ENCODE results near the gene PXDC1. TPM values are rescaled to one million over a fixed set of nuclear protein-coding genes. Genes with fewer than 3 reads are reported as not detected.

The PXDC1 gene
- total RNA-seq, 1 donor: 144 TPM

- Histone ChIP-seq H4K20me1 (ENCODE audit: insufficient read depth, low read length) (no peaks in the 10 kb centered on the region), H3K36me3 (ENCODE audit: insufficient read depth, low read length) (no peaks in the 10 kb centered on the region), H2AFZ (ENCODE audit: low read length) (no peak overlapping the region), H3K27ac (ENCODE audit: low read depth, low read length) (no peak overlapping the region), H3K9me3 (ENCODE audit: low read depth, low read length) (no peaks in the 10 kb centered on the region), H3K79me2 (ENCODE audit: insufficient read depth, low read length) (no peaks in the 10 kb centered on the region), H3K4me2 (ENCODE audit: insufficient read depth, low read length) (no peak overlapping the region), H3K4me3 (ENCODE audit: insufficient read depth, low read length) (no peak overlapping the region), H3K27me3 (ENCODE audit: insufficient read depth, low read length) (no peaks in the 10 kb centered on the region), H3K4me1 (ENCODE audit: insufficient read depth, low read length) (peaks cover 7% of the 10 kb centered on the region)
- no peak for TF ChIP-seq CTCF (IDR thresholded peaks at IDR 0.05; ENCODE audit: extremely low read depth, low read depth, low read length)
- no peak for DNase-seq (ENCODE audit: insufficient read length, low spot score, missing footprints)
Observed at GRCh38 chr6:3789896-3790558, 38.5 kb upstream of the PXDC1 start.

GRCh38 chr6:3789018-3789895, 37.7 kb upstream of the PXDC1 start:
- no peaks in the 10 kb centered on the region for H3K79me2 ChIP-seq (ENCODE audit: insufficient read depth, low read length)
- H3K4me3 ChIP-seq (ENCODE audit: insufficient read depth, low read length): no peak overlapping the region
- DNase-seq (ENCODE audit: insufficient read length, low spot score, missing footprints): no peak
- peaks cover 7% of the 10 kb centered on the region for H3K4me1 ChIP-seq (ENCODE audit: insufficient read depth, low read length)
- no peaks in the 10 kb centered on the region for H3K9me3 ChIP-seq (ENCODE audit: low read depth, low read length)
- no peaks in the 10 kb centered on the region for H3K27me3 ChIP-seq (ENCODE audit: insufficient read depth, low read length)
- H2AFZ ChIP-seq (ENCODE audit: low read length): no peak overlapping the region
- H3K36me3 ChIP-seq (ENCODE audit: insufficient read depth, low read length): no peaks in the 10 kb centered on the region
- H4K20me1 ChIP-seq (ENCODE audit: insufficient read depth, low read length): no peaks in the 10 kb centered on the region
- TF ChIP-seq CTCF (IDR thresholded peaks at IDR 0.05; ENCODE audit: extremely low read depth, low read depth, low read length): no peak
- no peak overlapping the region for H3K27ac ChIP-seq (ENCODE audit: low read depth, low read length)
- no peak overlapping the region for H3K4me2 ChIP-seq (ENCODE audit: insufficient read depth, low read length)

- Histone ChIP-seq H3K27ac (ENCODE audit: low read depth, low read length) (no peak overlapping the region), H3K27me3 (ENCODE audit: insufficient read depth, low read length) (no peaks in the 10 kb centered on the region), H2AFZ (ENCODE audit: low read length) (no peak overlapping the region), H3K4me3 (ENCODE audit: insufficient read depth, low read length) (no peak overlapping the region), H3K36me3 (ENCODE audit: insufficient read depth, low read length) (no peaks in the 10 kb centered on the region), H3K4me1 (ENCODE audit: insufficient read depth, low read length) (peaks cover 7% of the 10 kb centered on the region), H3K4me2 (ENCODE audit: insufficient read depth, low read length) (no peak overlapping the region), H3K79me2 (ENCODE audit: insufficient read depth, low read length) (no peaks in the 10 kb centered on the region), H4K20me1 (ENCODE audit: insufficient read depth, low read length) (no peaks in the 10 kb centered on the region), H3K9me3 (ENCODE audit: low read depth, low read length) (no peaks in the 10 kb centered on the region)
- TF ChIP-seq CTCF (IDR thresholded peaks at IDR 0.05; ENCODE audit: extremely low read depth, low read depth, low read length): no peak
- DNase-seq (ENCODE audit: insufficient read length, low spot score, missing footprints): no peak
Observed at GRCh38 chr6:3788408-3789017, 37.0 kb upstream of the PXDC1 start.

GRCh38 chr6:3786141-3786540, 34.6 kb upstream of the PXDC1 start:
- no peak overlapping the region for H3K4me2 ChIP-seq (ENCODE audit: insufficient read depth, low read length)
- no peaks in the 10 kb centered on the region for H3K27me3 ChIP-seq (ENCODE audit: insufficient read depth, low read length)
- no peak for DNase-seq (ENCODE audit: insufficient read length, low spot score, missing footprints)
- no peak for TF ChIP-seq CTCF (IDR thresholded peaks at IDR 0.05; ENCODE audit: extremely low read depth, low read depth, low read length)
- no peak overlapping the region for H3K27ac ChIP-seq (ENCODE audit: low read depth, low read length)
- no peaks in the 10 kb centered on the region for H4K20me1 ChIP-seq (ENCODE audit: insufficient read depth, low read length)
- no peaks in the 10 kb centered on the region for H3K79me2 ChIP-seq (ENCODE audit: insufficient read depth, low read length)
- no peaks in the 10 kb centered on the region for H3K9me3 ChIP-seq (ENCODE audit: low read depth, low read length)
- peaks cover 7% of the 10 kb centered on the region for H3K4me1 ChIP-seq (ENCODE audit: insufficient read depth, low read length)
- H3K36me3 ChIP-seq (ENCODE audit: insufficient read depth, low read length): no peaks in the 10 kb centered on the region
- H3K4me3 ChIP-seq (ENCODE audit: insufficient read depth, low read length): no peak overlapping the region
- H2AFZ ChIP-seq (ENCODE audit: low read length): no peak overlapping the region
